Stimulated activated memory B cell treated with anti-CD40 and anti-IgM and Interleukin-4, amounts not matched to agents 10 μg/mL and 1 μg/mL and 100 μg/mL, for 72 hours (primary cell): ENCODE data around the gene GSX2.
"Not testable (repeated sequence)": the region's sequence is repeated elsewhere in the genome, so short reads cannot be mapped to it uniquely, and the experiment has no call there.

Experiments
- ATAC-seq: fragments of 150-1000 bp; cut with Tn5 transposase; 2 replicates; pipeline ENCODE4 v1.10.0; 2021
- H3K27ac Mint-ChIP-seq: one replicate; pipeline ENCODE4 v1.8.0; 2022; ENCODE audit warnings: mild to moderate bottlenecking, mixed read lengths
- H3K27me3 Mint-ChIP-seq: one replicate; pipeline ENCODE4 v1.8.0; 2022; ENCODE audit warnings: mixed read lengths
- H3K36me3 Mint-ChIP-seq: one replicate; pipeline ENCODE4 v1.8.0; 2022; ENCODE audit warnings: mixed read lengths
- H3K4me1 Mint-ChIP-seq: one replicate; pipeline ENCODE4 v1.8.0; 2022; ENCODE audit warnings: mixed read lengths
- H3K4me3 Mint-ChIP-seq: one replicate; pipeline ENCODE4 v1.8.0; 2022; ENCODE audit warnings: mild to moderate bottlenecking, moderate library complexity, mixed read lengths
- H3K9me3 Mint-ChIP-seq: one replicate; pipeline ENCODE4 v1.8.0; 2022; ENCODE audit warnings: mixed read lengths

GSX2 gene

GRCh38 chr4:54099748-54100574 lies at the start of gene GSX2:
Gene GSX2 (plus strand): TSS chr4:54100163. CDS start chr4:54100345, 182 bp downstream.
- peaks cover 55% of the 10 kb centered on the region for H3K4me1 Mint-ChIP-seq
- H3K4me3 Mint-ChIP-seq: peak within 1 kb of the TSS; percentile 52
- no peak for ATAC-seq
- H3K36me3 Mint-ChIP-seq: no peaks in the 10 kb centered on the region
- no peak within 1 kb of the TSS for H3K27ac Mint-ChIP-seq
- H3K9me3 Mint-ChIP-seq: no peaks in the 10 kb centered on the region
- H3K27me3 Mint-ChIP-seq: peaks cover 98% of the 10 kb centered on the region

- Mint-ChIP-seq H3K9me3 (no peaks in the 10 kb centered on the region), H3K27me3 (no peaks in the 10 kb centered on the region), H3K27ac (no peak overlapping the region), H3K4me1 (peaks cover 40% of the 10 kb centered on the region), H3K36me3 (peaks cover 13% of the 10 kb centered on the region), H3K4me3 (no peak overlapping the region)
- no peak for ATAC-seq
Observed at GRCh38 chr4:54050214-54050904, 49.6 kb upstream of the GSX2 start.

- H3K27me3 Mint-ChIP-seq, H3K36me3 Mint-ChIP-seq, ATAC-seq, H3K27ac Mint-ChIP-seq, H3K9me3 Mint-ChIP-seq, H3K4me3 Mint-ChIP-seq: not testable (repeated sequence)
- peaks cover 64% of the 10 kb centered on the region for H3K4me1 Mint-ChIP-seq
Observed at GRCh38 chr4:54053322-54053721, 46.6 kb upstream of the GSX2 start.

- Mint-ChIP-seq H3K27ac (no peak overlapping the region), H3K9me3 (no peaks in the 10 kb centered on the region), H3K4me1 (peaks cover 69% of the 10 kb centered on the region), H3K4me3 (no peak overlapping the region), H3K36me3 (peaks cover 3% of the 10 kb centered on the region), H3K27me3 (no peaks in the 10 kb centered on the region)
- ATAC-seq: no peak
Observed at GRCh38 chr4:54054501-54054900, 45.5 kb upstream of the GSX2 start.

- Mint-ChIP-seq H3K4me1 (peaks cover 68% of the 10 kb centered on the region), H3K27me3 (no peaks in the 10 kb centered on the region), H3K36me3 (peaks cover 6% of the 10 kb centered on the region), H3K9me3 (no peaks in the 10 kb centered on the region), H3K27ac (no peak overlapping the region), H3K4me3 (no peak overlapping the region)
- no peak for ATAC-seq
Observed at GRCh38 chr4:54055494-54055893, 44.5 kb upstream of the GSX2 start.

GRCh38 chr4:54056360-54056759 lies 43.6 kb upstream of the GSX2 start:
- no peak overlapping the region for H3K27ac Mint-ChIP-seq
- H3K27me3 Mint-ChIP-seq: no peaks in the 10 kb centered on the region
- H3K4me3 Mint-ChIP-seq: no peak overlapping the region
- H3K9me3 Mint-ChIP-seq: no peaks in the 10 kb centered on the region
- ATAC-seq: no peak
- H3K4me1 Mint-ChIP-seq: peaks cover 64% of the 10 kb centered on the region
- H3K36me3 Mint-ChIP-seq: peaks cover 6% of the 10 kb centered on the region

- peak overlapping the region; percentile 17 for H3K4me3 Mint-ChIP-seq
- H3K36me3 Mint-ChIP-seq: peaks cover 6% of the 10 kb centered on the region
- H3K4me1 Mint-ChIP-seq: peaks cover 75% of the 10 kb centered on the region
- no peak for ATAC-seq
- H3K9me3 Mint-ChIP-seq: no peaks in the 10 kb centered on the region
- H3K27me3 Mint-ChIP-seq: no peaks in the 10 kb centered on the region
- H3K27ac Mint-ChIP-seq: no peak overlapping the region
Observed at GRCh38 chr4:54058171-54058570, 41.8 kb upstream of the GSX2 start.

GRCh38 chr4:54060116-54060515 lies 39.8 kb upstream of the GSX2 start:
- no peaks in the 10 kb centered on the region for H3K9me3 Mint-ChIP-seq
- peaks cover 6% of the 10 kb centered on the region for H3K36me3 Mint-ChIP-seq
- no peak for ATAC-seq
- no peaks in the 10 kb centered on the region for H3K27me3 Mint-ChIP-seq
- H3K4me3 Mint-ChIP-seq: no peak overlapping the region
- H3K4me1 Mint-ChIP-seq: peaks cover 73% of the 10 kb centered on the region
- no peak overlapping the region for H3K27ac Mint-ChIP-seq

- H3K36me3 Mint-ChIP-seq: peaks cover 6% of the 10 kb centered on the region
- ATAC-seq: no peak
- H3K27me3 Mint-ChIP-seq: no peaks in the 10 kb centered on the region
- H3K4me3 Mint-ChIP-seq: no peak overlapping the region
- H3K4me1 Mint-ChIP-seq: peaks cover 73% of the 10 kb centered on the region
- H3K27ac Mint-ChIP-seq: no peak overlapping the region
- no peaks in the 10 kb centered on the region for H3K9me3 Mint-ChIP-seq
Observed at GRCh38 chr4:54061067-54061466, 38.9 kb upstream of the GSX2 start.

GRCh38 chr4:54061873-54062272 lies 38.1 kb upstream of the GSX2 start:
- H3K9me3 Mint-ChIP-seq: no peaks in the 10 kb centered on the region
- H3K4me3 Mint-ChIP-seq: no peak overlapping the region
- ATAC-seq: no peak
- H3K4me1 Mint-ChIP-seq: peaks cover 67% of the 10 kb centered on the region
- H3K27ac Mint-ChIP-seq: no peak overlapping the region
- H3K36me3 Mint-ChIP-seq: peaks cover 6% of the 10 kb centered on the region
- H3K27me3 Mint-ChIP-seq: no peaks in the 10 kb centered on the region

GRCh38 chr4:54062392-54062791 lies 37.6 kb upstream of the GSX2 start:
- no peaks in the 10 kb centered on the region for H3K27me3 Mint-ChIP-seq
- no peak overlapping the region for H3K27ac Mint-ChIP-seq
- H3K9me3 Mint-ChIP-seq: no peaks in the 10 kb centered on the region
- no peak for ATAC-seq
- H3K36me3 Mint-ChIP-seq: peaks cover 6% of the 10 kb centered on the region
- H3K4me1 Mint-ChIP-seq: peaks cover 62% of the 10 kb centered on the region
- H3K4me3 Mint-ChIP-seq: peak overlapping the region; percentile 90

- no peak for ATAC-seq
- Mint-ChIP-seq H3K27ac (peak overlapping the region; percentile 96), H3K36me3 (peaks cover 6% of the 10 kb centered on the region), H3K4me3 (peak overlapping the region; percentile 90), H3K4me1 (peaks cover 53% of the 10 kb centered on the region), H3K27me3 (no peaks in the 10 kb centered on the region), H3K9me3 (no peaks in the 10 kb centered on the region)
Observed at GRCh38 chr4:54063229-54063628, 36.7 kb upstream of the GSX2 start.

GRCh38 chr4:54063737-54064316 lies 36.1 kb upstream of the GSX2 start:
- peak; percentile 56 for ATAC-seq
- H3K9me3 Mint-ChIP-seq: no peaks in the 10 kb centered on the region
- peak overlapping the region; percentile 96 for H3K27ac Mint-ChIP-seq
- peak overlapping the region; percentile 90 for H3K4me3 Mint-ChIP-seq
- peaks cover 47% of the 10 kb centered on the region for H3K4me1 Mint-ChIP-seq
- H3K27me3 Mint-ChIP-seq: no peaks in the 10 kb centered on the region
- H3K36me3 Mint-ChIP-seq: peaks cover 6% of the 10 kb centered on the region

- peak within 1 kb of the TSS; percentile 96 for H3K27ac Mint-ChIP-seq
- H3K36me3 Mint-ChIP-seq: peaks cover 6% of the 10 kb centered on the region
- H3K4me1 Mint-ChIP-seq: peaks cover 45% of the 10 kb centered on the region
- no peaks in the 10 kb centered on the region for H3K27me3 Mint-ChIP-seq
- peak; percentile 96 for ATAC-seq
- H3K9me3 Mint-ChIP-seq: no peaks in the 10 kb centered on the region
- peak within 1 kb of the TSS; percentile 90 for H3K4me3 Mint-ChIP-seq
Observed at GRCh38 chr4:54064317-54065111, 35.4 kb upstream of the GSX2 start, which contains the start of gene CHIC2. Gene CHIC2 (minus strand): TSS chr4:54064605. CDS start chr4:54064300, 305 bp downstream.
